Measurements from ENCODE around the gene CALM1.

GRCh38 chr14:90398315-90398839, 1.5 kb downstream of the CALM1 start:
- no peak for TF ChIP-seq EZH2 (IDR thresholded peaks at IDR 0.05)
- TF ChIP-seq CTCF (IDR thresholded peaks at IDR 0.05), result no peak
